HG03439 (cell line): ENCODE measurements around the gene GABRA5.

Source experiments
- ATAC-seq: cut with Tn5 transposase; IDR thresholded peaks from one replicate; pipeline ENCODE4 v1.9.1; 2021; ENCODE audit warnings: mild to moderate bottlenecking, moderate library complexity; ENCODE audit not compliant: unreplicated experiment

The GABRA5 gene

DNA sequence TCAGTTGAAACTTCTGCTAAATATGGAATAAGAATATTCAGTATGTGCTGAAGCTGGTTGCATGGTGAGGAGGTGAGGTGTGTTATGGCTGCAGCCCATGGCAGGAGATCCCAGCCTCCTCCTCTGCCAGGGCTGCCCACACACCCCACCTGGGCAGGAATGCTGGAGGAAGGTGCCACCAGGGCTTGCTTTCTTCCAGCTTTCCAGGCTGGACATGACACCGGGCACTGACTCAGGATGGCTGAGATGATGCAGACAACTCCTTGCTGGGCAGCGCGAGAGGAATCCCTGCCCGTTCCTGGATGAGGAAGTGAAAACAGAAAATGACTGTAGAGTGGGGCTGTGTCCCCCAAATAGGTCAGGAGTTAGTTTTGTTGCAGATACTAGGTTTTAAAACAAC, 118.2 kb downstream of the GABRA5 start:
- no peak for ATAC-seq

DNA sequence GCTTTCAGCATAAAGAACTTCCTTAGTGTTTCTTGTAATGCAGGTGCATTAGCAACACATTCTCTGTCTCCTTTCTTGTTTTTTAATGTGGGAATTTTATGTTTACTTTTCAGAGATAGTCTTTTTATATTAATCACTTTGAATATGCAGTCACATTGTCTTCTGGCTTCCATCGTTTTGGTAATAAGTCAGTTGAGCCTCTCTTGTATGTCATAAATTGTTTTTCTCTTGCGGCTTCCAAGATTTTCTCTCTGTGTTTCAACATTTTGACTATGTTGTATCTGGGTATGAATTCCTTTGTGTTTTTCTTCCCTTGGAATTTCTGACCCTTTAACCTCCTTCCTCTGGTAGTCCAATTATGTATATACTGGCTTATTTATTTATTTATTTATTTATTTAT, 129.4 kb downstream of the GABRA5 start:
- ATAC-seq: no peak
